ENCODE data around the gene ZNF175. TPM values are rescaled to one million over a fixed set of nuclear protein-coding genes. Genes with fewer than 3 reads are reported as not detected.

The ZNF175 gene
- total RNA-seq, 1 donor from 2014 or later = 4.3 TPM

DNA sequence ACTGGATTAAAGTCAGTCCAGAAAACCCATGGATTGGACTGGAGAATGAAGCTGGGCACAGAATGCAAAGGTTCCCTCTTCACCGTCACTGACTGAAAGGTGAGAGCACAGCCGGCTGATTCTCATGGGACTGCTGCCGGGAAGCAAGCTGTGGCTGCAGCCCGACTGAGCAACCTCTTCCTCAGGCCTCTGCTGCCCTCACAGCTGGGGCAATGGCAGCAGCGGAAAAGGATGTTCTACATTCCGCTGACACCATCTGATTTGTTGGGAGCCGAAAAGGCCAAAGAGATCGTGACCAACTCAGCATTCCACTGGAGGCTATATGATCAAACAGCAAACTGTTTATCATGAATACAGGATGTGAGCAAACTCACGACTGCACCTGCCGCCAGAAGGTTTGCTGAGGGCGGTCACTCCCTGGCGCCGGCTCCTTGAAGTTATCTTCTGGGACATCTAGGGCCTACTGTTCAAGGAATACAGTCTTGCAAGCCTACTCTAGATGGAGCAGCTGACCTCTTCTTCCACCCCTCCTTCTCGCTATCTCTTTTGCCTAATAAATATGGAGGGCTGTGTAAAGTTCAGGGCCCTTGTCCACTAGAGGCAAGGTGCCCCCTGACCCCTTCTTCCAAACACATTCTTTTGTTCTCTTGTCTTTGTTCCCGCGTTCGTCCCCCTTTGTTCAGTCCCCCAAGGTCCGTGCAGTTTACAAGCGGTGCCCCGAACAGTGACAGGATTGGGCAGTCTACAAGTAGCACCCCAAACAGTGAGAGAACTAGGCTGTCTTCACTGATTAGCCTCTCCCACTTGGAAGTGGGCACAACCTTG is 20.0 kb upstream of the ZNF175 start:
- DNase-seq = peak; percentile 5

GRCh38 chr19:51551673-51552432 is 19.2 kb upstream of the ZNF175 start:
- DNase-seq = no peak

GRCh38 chr19:51552608-51552995 is 18.5 kb upstream of the ZNF175 start:
- DNase-seq = no peak

GRCh38 chr19:51552996-51553725 is 17.9 kb upstream of the ZNF175 start:
- peak; percentile 80 for DNase-seq

GRCh38 chr19:51559240-51559639 is 11.8 kb upstream of the ZNF175 start:
- no peak for DNase-seq

- no peak for DNase-seq
Measured at GRCh38 chr19:51560339-51560738, 10.7 kb upstream of the ZNF175 start.

GRCh38 chr19:51564791-51565190 is 6.3 kb upstream of the ZNF175 start:
- no peak for DNase-seq

DNA sequence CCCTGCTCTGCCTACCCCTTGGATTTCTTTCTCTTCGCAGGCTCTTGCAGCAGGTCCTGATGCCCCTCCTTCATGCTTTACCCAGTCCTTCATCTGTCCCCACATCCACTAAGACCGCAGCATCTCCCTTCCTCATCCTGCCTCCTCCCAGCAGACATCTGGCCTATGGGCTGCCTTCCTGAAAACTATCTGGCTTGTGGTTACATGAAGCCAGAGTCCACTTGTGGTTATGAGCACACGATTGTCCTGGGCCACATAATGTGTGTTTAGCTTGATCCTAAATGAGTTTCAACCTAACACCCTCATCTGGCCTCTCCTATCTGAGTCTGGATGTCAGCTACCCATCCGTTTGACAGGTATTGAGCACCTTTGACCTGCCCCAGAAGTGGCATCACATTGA is 5.5 kb upstream of the ZNF175 start:
- no peak for DNase-seq

DNA sequence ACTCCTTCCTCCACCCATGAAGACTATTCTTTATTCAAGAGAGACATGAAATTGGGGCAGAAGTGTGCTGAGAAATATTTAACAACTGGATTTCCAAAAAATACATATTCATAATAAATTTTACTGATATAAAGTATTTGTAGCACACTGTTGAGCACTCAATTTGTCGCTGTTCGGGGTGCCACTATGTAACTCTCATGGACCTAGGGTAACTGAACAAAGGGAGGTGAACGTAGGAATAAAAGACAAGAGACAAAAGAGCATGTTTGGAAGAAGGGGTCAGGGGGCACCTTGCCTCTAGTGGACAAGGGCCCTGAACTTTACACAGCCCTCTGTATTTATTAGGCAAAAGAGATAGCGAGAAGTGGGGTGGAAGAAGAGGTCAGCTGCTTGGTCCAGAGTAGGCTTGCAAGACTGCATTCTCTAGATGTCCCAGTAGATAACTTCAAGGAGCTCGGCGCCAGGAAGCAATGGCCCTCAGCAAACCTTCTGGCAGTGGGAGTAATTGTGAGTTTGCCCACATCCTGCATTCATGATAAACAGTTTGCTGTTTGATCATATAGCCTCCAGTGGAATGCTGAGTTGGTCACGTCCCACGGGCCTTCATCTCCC is 4.5 kb upstream of the ZNF175 start:
- DNase-seq = no peak

DNA sequence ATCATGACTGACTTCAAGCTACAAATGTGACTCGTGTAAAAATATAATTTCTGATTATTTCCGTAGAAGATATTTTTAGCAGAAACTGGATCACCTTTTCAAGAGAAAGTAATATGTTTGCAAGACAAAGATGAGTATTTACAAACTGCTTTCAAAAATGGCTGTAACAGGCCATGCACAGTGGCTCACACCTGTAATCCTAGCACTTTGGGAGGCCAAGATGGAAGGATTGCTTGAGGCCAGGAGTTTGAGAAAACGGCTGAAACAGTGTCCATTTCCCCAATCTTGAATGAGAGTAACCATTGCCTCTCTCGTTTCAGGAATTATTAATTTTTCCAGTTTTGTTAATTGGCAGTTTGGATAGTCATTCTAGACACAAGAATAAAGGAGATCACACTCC is 3.5 kb upstream of the ZNF175 start:
- DNase-seq = no peak

DNA sequence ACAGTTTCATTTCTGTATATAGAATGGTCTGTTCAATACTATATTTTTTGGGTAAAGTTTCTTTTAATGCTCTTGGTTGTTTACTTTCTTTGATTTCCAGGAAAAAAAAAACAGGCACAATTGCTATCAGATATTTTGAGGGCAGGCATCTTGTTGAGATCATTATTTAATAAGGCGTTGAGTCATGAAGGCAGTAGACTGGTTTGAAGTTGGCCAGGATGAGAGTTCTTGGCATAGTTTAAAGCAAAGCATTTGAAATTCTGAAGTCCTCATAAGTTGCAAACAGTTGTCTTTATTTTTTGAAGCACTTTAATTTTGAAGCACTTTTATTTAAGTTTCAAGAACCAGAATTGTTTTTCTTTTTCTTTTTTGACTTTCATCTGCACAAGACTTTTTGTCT is 2.6 kb upstream of the ZNF175 start:
- DNase-seq = no peak

DNA sequence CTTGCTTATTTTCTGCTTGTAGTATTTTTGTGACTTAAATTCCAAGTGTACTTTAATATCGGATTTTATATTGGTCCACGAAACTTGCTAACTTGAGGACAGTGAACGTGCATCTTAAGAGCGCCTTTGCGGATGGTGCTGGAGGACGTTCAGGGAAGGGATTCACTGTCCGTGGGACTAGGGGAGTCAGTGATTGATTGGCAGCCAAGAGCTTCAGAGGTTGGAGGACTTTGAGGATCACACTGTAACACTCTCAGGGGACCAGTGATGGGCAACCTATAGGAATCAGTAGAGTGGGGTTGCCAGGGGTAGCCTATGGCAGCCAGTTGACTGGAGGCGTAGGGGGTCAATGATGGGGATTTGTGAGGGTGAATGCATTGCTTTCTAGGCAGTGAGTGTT is 516 bp downstream of the ZNF175 start:
- peak; percentile 26 for DNase-seq

DNA sequence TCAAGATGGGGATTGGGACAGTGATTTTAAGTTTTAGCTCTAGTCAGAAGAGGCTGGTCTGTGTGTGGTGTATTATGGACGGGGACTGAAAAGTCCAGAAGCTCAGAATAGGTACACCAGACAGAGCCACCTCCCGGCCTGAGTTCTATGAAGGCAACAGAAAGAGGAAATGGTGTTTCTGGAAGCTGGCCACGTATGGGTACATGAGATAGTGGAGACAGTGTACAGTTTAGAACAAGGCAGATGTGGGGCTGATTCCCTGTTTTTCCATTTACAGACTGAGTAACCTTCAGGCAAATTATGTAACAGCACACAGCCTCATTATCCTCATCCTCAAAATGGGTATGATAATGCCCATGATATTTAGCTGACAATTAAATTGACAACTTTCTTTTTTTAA is 1.3 kb downstream of the ZNF175 start:
- DNase-seq = peak; percentile 58

GRCh38 chr19:51572908-51573307 is 1.8 kb downstream of the ZNF175 start:
- peak; percentile 72 for DNase-seq

- DNase-seq = peak; percentile 51
Measured at GRCh38 chr19:51573331-51573730, 2.2 kb downstream of the ZNF175 start.

DNA sequence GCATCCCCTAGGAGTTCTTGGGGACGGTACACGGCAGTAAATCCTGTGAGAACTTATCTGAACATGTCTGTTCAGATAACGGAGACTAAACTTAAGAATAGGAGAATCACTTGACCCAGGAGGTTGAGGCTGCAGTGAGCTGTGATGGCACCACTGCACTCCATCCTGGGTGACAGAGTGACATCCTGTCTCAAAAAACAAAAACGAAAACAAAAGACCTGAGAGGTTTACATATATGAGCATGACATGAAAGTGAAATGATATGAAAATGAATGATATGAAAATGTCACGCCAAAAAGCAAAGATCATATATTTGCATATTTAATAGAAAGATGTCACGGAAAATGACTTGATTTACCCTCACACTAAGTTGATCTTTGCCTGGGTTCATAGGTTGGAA is 5.8 kb downstream of the ZNF175 start:
- DNase-seq = no peak

DNA sequence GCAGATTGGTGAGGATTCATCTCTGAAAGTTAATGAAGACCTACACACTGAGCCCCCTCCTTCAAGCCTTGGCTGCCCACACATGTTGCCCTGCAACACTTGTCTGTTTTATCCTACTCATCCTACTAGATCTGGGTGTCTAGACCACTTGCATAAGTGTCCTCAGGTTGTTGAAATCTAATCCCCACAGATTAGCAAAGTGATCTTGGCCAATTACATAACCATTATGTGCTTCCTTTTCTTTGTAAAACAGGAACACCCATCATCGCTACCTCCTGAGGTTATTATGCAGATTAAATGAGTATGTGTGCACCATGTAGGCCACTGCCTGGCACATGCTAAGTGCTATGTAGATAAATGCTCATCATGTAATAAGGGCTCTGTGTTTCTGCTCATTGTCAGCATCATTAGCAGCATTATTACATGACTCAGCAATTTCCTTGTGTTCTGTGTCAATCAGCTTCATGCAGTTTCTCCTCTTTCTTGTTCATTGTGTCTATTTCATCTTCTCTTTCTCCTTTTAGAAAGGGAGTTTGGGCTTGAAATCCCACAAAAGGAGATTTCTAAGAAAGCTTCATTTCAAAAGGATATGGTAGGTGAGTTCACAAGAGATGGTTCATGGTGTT is 15.1 kb downstream of the ZNF175 start:
- no peak for DNase-seq

GRCh38 chr19:51586799-51587198 is 15.7 kb downstream of the ZNF175 start:
- DNase-seq = no peak

DNA sequence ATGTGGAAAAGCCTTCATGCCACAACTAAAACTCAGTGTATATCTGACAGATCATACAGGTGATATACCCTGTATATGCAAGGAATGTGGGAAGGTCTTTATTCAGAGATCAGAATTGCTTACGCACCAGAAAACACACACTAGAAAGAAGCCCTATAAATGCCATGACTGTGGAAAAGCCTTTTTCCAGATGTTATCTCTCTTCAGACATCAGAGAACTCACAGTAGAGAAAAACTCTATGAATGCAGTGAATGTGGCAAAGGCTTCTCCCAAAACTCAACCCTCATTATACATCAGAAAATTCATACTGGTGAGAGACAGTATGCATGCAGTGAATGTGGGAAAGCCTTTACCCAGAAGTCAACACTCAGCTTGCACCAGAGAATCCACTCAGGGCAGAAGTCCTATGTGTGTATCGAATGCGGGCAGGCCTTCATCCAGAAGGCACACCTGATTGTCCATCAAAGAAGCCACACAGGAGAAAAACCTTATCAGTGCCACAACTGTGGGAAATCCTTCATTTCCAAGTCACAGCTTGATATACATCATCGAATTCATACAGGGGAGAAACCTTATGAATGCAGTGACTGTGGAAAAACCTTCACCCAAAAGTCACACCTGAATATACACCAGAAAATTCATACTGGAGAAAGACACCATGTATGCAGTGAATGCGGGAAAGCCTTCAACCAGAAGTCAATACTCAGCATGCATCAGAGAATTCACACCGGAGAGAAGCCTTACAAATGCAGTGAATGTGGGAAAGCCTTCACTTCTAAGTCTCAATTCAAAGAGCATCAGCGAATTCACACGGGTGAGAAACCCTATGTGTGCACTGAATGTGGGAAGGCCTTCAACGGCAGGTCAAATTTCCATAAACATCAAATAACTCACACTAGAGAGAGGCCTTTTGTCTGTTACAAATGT is 16.4 kb downstream of the ZNF175 start:
- DNase-seq = no peak

DNA sequence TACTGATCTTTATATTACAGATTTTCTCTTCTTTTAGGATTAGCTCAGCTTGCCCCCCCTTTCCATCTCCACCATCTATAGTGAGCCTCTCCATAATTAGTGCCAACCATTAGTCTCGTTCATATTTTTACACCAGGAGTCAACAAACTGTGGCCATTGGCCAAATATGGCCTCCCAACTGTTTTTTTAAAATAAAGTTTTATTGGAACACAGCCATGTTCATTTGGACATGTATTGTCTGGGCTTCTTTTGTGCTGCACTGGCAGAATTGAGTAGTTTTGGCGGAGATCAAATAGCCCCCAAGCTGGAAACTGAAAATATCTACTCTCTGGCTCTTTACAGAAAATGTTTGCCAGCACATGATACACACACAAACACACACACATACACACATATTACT is 18.4 kb downstream of the ZNF175 start:
- no peak for DNase-seq

GRCh38 chr19:51590441-51590840 is 19.4 kb downstream of the ZNF175 start:
- DNase-seq = no peak

Measured in dermis blood vessel endothelial cell (primary cell).